IPS-18c (cell line): ENCODE results near the gene PRODH2.
A peak's percentile ranks its signal among the peaks of the same experiment; 100 is the strongest.
"Not testable (repeated sequence)": the region's sequence is repeated elsewhere in the genome, so short reads cannot be mapped to it uniquely, and the experiment has no call there.

Experiments used
- H3K4me3 ChIP-seq: 2 replicates; pipeline ENCODE4 v1.7.0; 2013; ENCODE audit warnings: low read depth, mild to moderate bottlenecking, low read length, moderate library complexity; ENCODE audit not compliant: insufficient read depth
- H3K9me3 ChIP-seq: one replicate; pipeline ENCODE4 v1.6.1; 2013; ENCODE audit warnings: mild to moderate bottlenecking, low read length, moderate library complexity; ENCODE audit not compliant: control insufficient read depth, insufficient read depth

The PRODH2 gene

DNA sequence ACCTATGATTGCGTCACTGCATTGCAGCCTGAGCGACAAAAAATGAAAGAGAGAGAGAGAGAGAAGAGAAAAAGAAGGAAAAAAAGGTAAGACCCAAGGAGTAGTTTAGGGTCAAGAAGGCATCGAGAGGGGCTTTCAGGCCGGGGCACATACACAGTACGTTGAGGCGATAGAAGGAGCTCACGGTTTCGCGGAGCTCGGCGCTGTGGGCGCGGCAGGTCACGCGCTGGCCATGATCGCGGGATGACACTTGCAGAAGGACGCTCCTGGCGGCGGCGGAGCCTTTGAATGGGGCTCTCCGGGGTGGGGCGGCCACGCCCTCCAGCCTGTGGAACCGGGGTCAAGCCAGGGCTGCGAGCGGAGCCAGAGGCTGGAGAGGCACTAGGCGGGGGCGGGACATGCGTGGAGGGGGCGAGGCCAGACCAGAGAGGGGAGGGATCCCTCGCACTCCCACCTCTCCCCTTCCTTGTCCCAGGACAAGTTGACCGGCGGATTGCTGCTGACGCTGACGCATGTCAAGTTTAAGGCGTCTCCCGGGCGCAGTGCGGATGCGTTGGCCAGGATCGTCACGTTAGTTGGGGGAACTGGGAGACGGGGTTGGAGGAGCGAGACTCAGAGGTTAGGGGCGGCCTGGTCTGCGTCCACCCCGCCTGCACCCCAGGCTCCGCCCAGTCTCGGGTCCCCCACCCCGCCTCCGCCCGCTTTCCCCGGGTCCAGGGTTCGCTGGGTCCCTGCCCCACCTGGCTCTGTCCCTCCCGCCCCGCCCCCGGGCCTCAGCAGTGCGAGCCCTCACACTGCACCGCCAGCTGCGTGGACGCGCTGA lies 32.8 kb upstream of the PRODH2 start:
- Histone ChIP-seq H3K4me3 (peak overlapping the region; percentile 45), H3K9me3 (no peaks in the 10 kb centered on the region)

- H3K9me3 ChIP-seq, result no peaks in the 10 kb centered on the region
- peak overlapping the region; percentile 45; the same call in 1 of the 2 replicates for H3K4me3 ChIP-seq
Measured at GRCh38 chr19:35844482-35845214, 32.0 kb upstream of the PRODH2 start.

- Histone ChIP-seq H3K4me3 (peak overlapping the region; percentile 51), H3K9me3 (no peaks in the 10 kb centered on the region)
Measured at GRCh38 chr19:35843676-35844481, 31.2 kb upstream of the PRODH2 start.

- H3K9me3 ChIP-seq, result no peaks in the 10 kb centered on the region
- no peak overlapping the region for H3K4me3 ChIP-seq
Measured at GRCh38 chr19:35842666-35843272, 30.1 kb upstream of the PRODH2 start.

GRCh38 chr19:35841961-35842595 lies 29.4 kb upstream of the PRODH2 start:
- Histone ChIP-seq H3K4me3 (no peak overlapping the region), H3K9me3 (no peaks in the 10 kb centered on the region)

GRCh38 chr19:35836096-35836495 lies 23.5 kb upstream of the PRODH2 start:
- H3K9me3 ChIP-seq, H3K4me3 ChIP-seq: not testable (repeated sequence)

DNA sequence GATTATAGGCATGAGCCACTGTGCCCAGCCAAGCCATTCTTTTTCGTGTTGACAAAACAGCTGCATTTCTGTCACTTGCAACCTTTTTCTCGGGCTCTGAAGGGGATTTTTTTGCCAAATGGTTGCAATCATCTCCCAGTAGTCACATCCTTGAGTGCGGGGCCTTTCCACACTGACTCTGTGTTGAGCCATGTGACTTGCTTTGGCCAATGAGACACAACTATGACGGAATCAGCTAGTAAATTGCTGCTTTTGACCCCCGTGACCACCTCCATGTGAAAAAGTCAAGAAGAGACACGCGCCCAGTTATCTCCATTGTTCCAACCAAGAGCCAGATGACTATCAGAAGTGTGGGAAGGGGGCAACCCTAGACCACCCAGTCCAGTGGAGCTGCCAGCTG lies 21.3 kb upstream of the PRODH2 start:
- Histone ChIP-seq H3K9me3 (no peaks in the 10 kb centered on the region), H3K4me3 (no peak overlapping the region)

DNA sequence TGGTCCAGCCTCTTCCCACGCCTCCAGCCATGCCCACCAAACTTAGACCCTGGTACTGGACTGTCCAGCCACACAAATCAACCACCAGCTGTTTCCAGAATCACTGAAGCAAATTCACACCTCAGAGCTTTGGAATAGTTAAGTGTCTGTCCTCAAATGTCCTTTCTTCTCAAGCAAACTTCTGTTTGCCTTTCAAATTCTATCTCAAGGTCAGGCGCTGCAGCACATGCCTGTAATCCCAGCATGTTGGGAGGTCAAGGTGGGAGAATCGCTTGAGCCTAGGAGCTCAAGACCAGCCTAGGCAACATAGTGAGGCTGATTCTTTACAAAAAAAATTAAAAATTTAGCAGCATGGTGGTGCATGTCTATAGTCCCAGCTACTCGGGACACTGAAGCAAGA lies 19.4 kb upstream of the PRODH2 start:
- no peak overlapping the region for H3K4me3 ChIP-seq
- no peaks in the 10 kb centered on the region for H3K9me3 ChIP-seq

DNA sequence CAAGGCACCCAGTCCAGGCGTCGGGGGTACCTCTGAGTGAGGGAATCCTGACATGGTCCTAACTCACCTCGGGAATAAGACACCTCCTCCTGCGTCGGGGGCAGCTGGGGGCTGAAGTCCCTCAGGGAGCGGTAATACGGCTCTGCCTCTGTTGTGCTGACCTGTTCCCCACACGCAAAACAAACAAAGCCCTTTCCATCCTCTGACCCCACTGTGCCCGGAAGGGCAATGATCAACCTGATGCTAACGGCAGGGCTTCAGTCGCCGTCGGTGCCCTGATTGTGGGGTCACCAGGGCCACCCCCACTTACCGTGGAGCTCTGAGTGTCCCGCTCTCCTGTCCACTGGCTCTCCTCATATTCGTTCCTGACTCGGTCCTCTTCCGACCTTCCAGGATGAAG lies 18.3 kb upstream of the PRODH2 start:
- Histone ChIP-seq H3K9me3 (no peaks in the 10 kb centered on the region), H3K4me3 (no peak overlapping the region)

DNA sequence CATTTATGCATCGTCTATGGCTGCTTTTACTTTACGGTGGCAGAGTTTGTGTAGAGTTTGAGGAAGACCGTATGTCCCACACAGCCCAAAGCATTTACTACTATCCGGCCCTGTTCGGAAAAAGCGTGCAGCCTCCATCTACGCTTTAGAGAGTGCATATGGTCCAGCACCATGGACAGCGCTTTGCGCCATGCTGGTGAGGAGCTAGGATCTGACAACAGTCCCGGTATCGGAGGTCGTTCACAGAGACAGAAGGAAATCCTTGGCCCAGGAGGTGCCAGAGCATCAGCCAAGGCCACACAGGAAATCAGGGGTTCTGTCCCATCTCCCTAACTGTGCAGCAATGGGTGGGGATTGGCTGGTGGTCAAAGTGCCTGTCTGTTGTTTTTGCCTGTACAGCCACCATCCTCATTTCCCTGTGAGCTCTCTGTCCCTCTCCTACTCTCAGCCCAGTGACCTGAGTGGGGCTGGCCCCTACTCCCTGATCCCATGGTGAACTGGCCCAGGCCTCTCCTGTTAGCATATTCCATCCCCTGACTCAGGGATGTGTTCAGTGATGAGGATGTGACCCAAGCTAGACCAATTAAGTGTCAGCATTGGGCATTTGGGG lies 16.2 kb upstream of the PRODH2 start:
- Histone ChIP-seq H3K9me3 (no peaks in the 10 kb centered on the region), H3K4me3 (no peak overlapping the region)

DNA sequence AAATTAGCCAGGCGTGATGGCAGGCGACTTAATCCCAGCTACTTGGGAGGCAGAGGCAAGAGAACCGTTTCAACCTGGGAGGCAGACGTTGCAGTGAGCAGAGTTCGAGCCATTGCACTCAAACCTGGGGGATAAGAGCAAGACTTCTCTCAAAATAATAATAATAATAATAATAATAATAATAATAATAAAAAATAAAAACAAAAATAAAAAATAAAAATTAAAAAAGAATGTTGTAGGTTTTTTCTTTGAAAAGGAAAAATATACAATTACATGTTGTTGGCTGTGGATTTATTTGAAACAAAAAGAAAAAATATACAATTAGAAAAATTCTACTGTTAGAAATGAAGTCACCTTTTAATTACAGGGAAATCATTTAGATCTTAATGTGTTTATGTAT lies 11.5 kb upstream of the PRODH2 start:
- H3K4me3 ChIP-seq, result no peak overlapping the region
- H3K9me3 ChIP-seq, result no peaks in the 10 kb centered on the region

GRCh38 chr19:35822579-35822978 lies 9.9 kb upstream of the PRODH2 start:
- no peak overlapping the region for H3K4me3 ChIP-seq
- no peaks in the 10 kb centered on the region for H3K9me3 ChIP-seq

DNA sequence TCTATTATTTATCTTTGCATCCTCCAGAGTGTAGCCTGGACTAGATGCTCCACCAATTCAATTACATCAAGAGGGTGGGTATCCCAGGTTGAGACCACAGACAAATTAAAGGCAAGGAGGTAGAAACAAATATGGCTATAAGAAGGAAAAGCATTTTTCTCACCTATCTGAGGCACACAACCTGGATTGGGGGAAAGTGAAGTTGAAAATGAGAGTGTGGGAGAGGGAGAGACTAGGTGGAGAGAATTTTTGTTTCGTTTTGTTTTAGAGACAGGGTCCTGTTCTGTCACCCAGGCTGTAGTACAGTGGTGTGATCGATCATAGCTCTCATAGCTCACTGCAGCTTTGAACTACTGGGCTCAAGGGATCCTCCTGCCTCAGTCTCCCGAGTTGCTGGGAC lies 5.8 kb upstream of the PRODH2 start:
- Histone ChIP-seq H3K9me3 (no peaks in the 10 kb centered on the region), H3K4me3 (no peak overlapping the region)

- Histone ChIP-seq H3K4me3 (no peak overlapping the region), H3K9me3 (no peaks in the 10 kb centered on the region)
Measured at GRCh38 chr19:35816846-35817245, 4.2 kb upstream of the PRODH2 start.

GRCh38 chr19:35816262-35816661 lies 3.6 kb upstream of the PRODH2 start:
- Histone ChIP-seq H3K9me3 (no peaks in the 10 kb centered on the region), H3K4me3 (no peak overlapping the region)

DNA sequence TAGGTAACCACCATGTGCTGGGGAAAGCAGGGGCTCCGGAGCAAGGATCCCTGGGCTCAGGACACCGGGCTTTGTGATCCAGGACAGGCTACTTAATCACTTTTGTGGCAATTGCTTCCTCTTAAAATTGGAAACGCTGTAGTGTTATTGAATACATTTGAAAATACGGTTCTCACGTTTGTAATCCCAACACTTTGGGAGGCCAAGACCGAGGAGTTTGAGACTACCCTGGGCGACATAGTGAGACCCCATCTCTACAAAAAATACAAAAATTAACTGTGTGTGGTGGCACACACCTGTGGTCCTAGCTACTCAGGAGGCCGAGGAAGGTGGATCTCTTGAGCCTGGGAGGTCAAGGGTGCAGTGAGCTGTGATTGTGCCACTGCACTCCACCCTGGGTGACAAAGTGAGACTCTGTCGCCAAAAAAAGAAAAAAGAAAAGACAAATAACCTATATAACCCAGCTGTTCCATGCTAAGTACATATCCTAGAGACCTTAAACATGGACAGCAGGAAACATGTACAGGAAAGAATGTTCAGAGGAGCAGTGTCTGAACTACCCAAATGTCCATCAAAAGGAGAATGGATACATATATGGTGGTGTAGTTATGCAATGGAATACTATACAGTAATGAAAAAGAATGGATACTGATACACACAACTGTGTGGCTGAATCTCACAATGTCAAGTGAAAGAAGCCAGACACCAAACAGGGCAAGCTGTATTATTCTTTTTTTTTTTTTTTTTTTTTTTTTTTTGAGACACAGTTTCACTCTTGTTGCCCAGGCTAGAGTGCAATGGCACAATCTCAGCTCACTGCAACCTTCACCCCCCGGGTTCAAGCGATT lies 622 bp upstream of the PRODH2 start:
- Histone ChIP-seq H3K9me3 (no peaks in the 10 kb centered on the region), H3K4me3 (no peak overlapping the region)
